HepG2 (cell line): ENCODE measurements around the gene TOP2A. TPM values are rescaled to one million over a fixed set of nuclear protein-coding genes. Genes with fewer than 3 reads are reported as not detected.

Experiments
- ATF1 ChIP-seq: IDR thresholded peaks from 2 replicates; pipeline ENCODE4 v1.6.1; 2016; ENCODE audit warnings: mild to moderate bottlenecking, control low read depth
- FOXC1 ChIP-seq: sonication (generic); formaldehyde crosslinking; IDR thresholded peaks from 2 replicates; pipeline ENCODE4 v1.8.0; 2022; ENCODE audit warnings: mild to moderate bottlenecking, missing genetic modification reagents, borderline replicate concordance
- HMGXB4 ChIP-seq, 2 experiments: sonication (generic) in 1 of 2; formaldehyde crosslinking in 1 of 2; IDR thresholded peaks; 2 replicates each; pipeline versions ENCODE4 v1.4.0 to v1.6.1; 2018 to 2020; ENCODE audit warnings: missing genetic modification reagents in 2 of 2, borderline replicate concordance in 1 of 2, low read depth in 1 of 2, mild to moderate bottlenecking in 1 of 2, missing biosample characterization in 1 of 2
- KLF16 ChIP-seq, 2 experiments: sonication (generic) in 1 of 2; formaldehyde crosslinking in 1 of 2; IDR thresholded peaks; 2 replicates each; pipeline versions ENCODE4 v1.6.1 to v1.8.0; 2016 to 2023; ENCODE audit warnings: missing genetic modification reagents in 2 of 2, missing compliant biosample characterization in 1 of 2
- MTA1 ChIP-seq: sonication (generic); formaldehyde crosslinking; IDR thresholded peaks from 2 replicates; pipeline ENCODE4 v1.4.0; 2020; ENCODE audit warnings: missing genetic modification reagents, mild to moderate bottlenecking, borderline replicate concordance
- SAP130 ChIP-seq: IDR thresholded peaks from 2 replicates; pipeline ENCODE4 v1.6.1; 2016; ENCODE audit warnings: low read depth
- TFAP4 ChIP-seq: sonication (generic); IDR thresholded peaks from 2 replicates; pipeline ENCODE4 v1.6.1; 2016; ENCODE audit warnings: low read depth, borderline replicate concordance
- ZBTB46 ChIP-seq: sonication (generic); formaldehyde crosslinking; IDR thresholded peaks from 2 replicates; pipeline ENCODE4 v1.4.0; 2020; ENCODE audit warnings: mild to moderate bottlenecking, missing genetic modification reagents, borderline replicate concordance
- ZNF224 ChIP-seq: sonication (generic); formaldehyde crosslinking; IDR thresholded peaks from 2 replicates; pipeline ENCODE4 v1.5.0; 2020; ENCODE audit warnings: mild to moderate bottlenecking, missing genetic modification reagents
- ZNF362 ChIP-seq: sonication (generic); formaldehyde crosslinking; IDR thresholded peaks from 2 replicates; pipeline ENCODE4 v1.4.0; 2020; ENCODE audit warnings: missing genetic modification reagents, mild to moderate bottlenecking, borderline replicate concordance
- ZNF546 ChIP-seq: sonication (generic); formaldehyde crosslinking; conservative IDR thresholded peaks from 2 replicates; pipeline ENCODE4 v1.8.1; 2023; ENCODE audit warnings: mild to moderate bottlenecking, missing genetic modification reagents
- ZNF547 ChIP-seq: sonication (generic); formaldehyde crosslinking; IDR thresholded peaks from 2 replicates; pipeline ENCODE4 v1.5.1; 2020; ENCODE audit warnings: mild to moderate bottlenecking, missing genetic modification reagents
- ZNF574 ChIP-seq: sonication (generic); formaldehyde crosslinking; IDR thresholded peaks from 2 replicates; pipeline ENCODE4 v1.4.0; 2020; ENCODE audit warnings: missing genetic modification reagents
- ZNF749 ChIP-seq: sonication (generic); formaldehyde crosslinking; IDR thresholded peaks from 2 replicates; pipeline ENCODE4 v1.8.0; 2022; ENCODE audit warnings: mild to moderate bottlenecking, missing genetic modification reagents, moderate library complexity, borderline replicate concordance
- ZNF800 ChIP-seq: sonication (generic); formaldehyde crosslinking; IDR thresholded peaks from 2 replicates; pipeline ENCODE4 v1.4.0; 2020; ENCODE audit warnings: missing genetic modification reagents
- ZSCAN9 ChIP-seq: IDR thresholded peaks from 2 replicates; pipeline ENCODE4 v1.6.1; 2016; ENCODE audit warnings: borderline replicate concordance
- polyA plus RNA-seq, 8 experiments: library from polyadenylated mRNA; depleted of rRNA in 3 of 8; stranded (reverse) in 7 of 8; unstranded in 1 of 8; fragments of >200 nt; fragmentation: Illumina TruSeq in 4 of 8; extraction: Trizol in 4 of 8; gene quantifications; 2 replicates each; pipeline versions ENCODE4 v1.2.1 to v1.2.3, GENCODE V29; 2011 to 2016; ENCODE audit warnings: low read depth in 4 of 8, missing spikeins in 1 of 8, mixed read lengths in 1 of 8; ENCODE audit not compliant: insufficient read depth in 1 of 8
- total RNA-seq, 5 experiments: library from RNA; depleted of rRNA; stranded (reverse); fragments of >200 nt; fragmentation: Illumina TruSeq; extraction: Trizol; gene quantifications; 2 replicates each; pipeline ENCODE4 v1.2.3, GENCODE V29; 2016; ENCODE audit warnings: low read depth in 1 of 5

The TOP2A gene
- total and polyA plus RNA-seq, 2 of the 13 experiments (the other 11 are each of a cell fraction or from before 2014, with no cell fraction given): 108 to 327 TPM

GRCh38 chr17:40343219-40344119 lies 74.2 kb downstream of the TOP2A start (continued):
- TF ChIP-seq ZNF574 (CRISPR knock-in tag) (no peak), SAP130 (peak; percentile 25; the same call in 1 of the 2 replicates), ZNF800 (CRISPR knock-in tag) (no peak), ZNF224 (CRISPR knock-in tag) (0 out of 2 replicates have a peak, but pooled peaks have one; percentile 35), ZNF362 (CRISPR knock-in tag) (no peak), MTA1 (CRISPR knock-in tag) (peak; percentile 70; the same call in 1 of the 2 replicates), ZSCAN9 (no peak), ZNF547 (CRISPR knock-in tag) (no peak), HMGXB4 (CRISPR knock-in tag; IDR thresholded peaks at IDR 0.05; ENCODE audit: borderline replicate concordance in 1 of 2, low read depth in 1 of 2) (no peak), KLF16 (CRISPR knock-in tag; IDR thresholded peaks at IDR 0.05) (no peak), ZBTB46 (CRISPR knock-in tag) (no peak), FOXC1 (CRISPR knock-in tag) (no peak), ZNF749 (CRISPR knock-in tag) (no peak), ATF1 (CRISPR knock-in tag) (no peak), TFAP4 (0 out of 2 replicates have a peak, but pooled peaks have one; percentile 27), ZNF546 (CRISPR knock-in tag) (0 out of 2 replicates have a peak, but pooled peaks have one; percentile 41)
